Pulmonary artery endothelial cell (primary cell): ENCODE data around the gene BABAM2. TPM values are rescaled to one million over a fixed set of nuclear protein-coding genes. Genes with fewer than 3 reads are reported as not detected.
"Not testable (repeated sequence)": the region's sequence is repeated elsewhere in the genome, so short reads cannot be mapped to it uniquely, and the experiment has no call there.

Experiments
- DNase-seq: peaks from one replicate; pipeline ENCODE4 v3.0.0-alpha.2; 2011; ENCODE audit warnings: low read depth, low spot score
- total RNA-seq: library from RNA; depleted of rRNA; stranded (reverse); fragments of >200 nt; gene quantifications from 2 replicates; pipeline ENCODE4 v1.2.3, GENCODE V29; 2014

The BABAM2 gene
- total RNA-seq, 1 donor from 2014 or later = 12.9 TPM

DNA sequence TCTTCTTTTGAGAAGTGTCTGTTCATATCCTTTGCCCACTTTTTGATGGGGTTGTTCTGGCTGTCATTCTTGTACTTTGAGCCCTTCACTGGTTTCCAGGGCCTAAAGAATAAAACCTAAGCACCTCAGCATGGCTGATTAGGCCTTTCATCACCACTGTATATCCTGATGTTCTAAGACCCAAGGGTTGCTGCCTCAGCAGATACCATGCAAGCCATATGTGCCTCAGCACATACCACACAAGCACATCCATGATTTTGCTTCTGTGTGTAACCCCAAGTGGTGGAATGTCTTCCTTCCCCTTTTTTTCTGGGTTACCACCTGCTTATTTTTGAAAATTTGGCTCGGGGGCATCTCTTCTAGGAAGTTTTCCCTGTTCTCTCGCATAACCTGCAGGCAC lies 11.7 kb upstream of the BABAM2 start:
- DNase-seq = no peak

- DNase-seq = not testable (repeated sequence)
Measured at GRCh38 chr2:27881815-27882583, 8.5 kb upstream of the BABAM2 start.

GRCh38 chr2:27882584-27882922 lies 8.0 kb upstream of the BABAM2 start:
- not testable (repeated sequence) for DNase-seq

GRCh38 chr2:27884601-27885000 lies 5.9 kb upstream of the BABAM2 start:
- DNase-seq = no peak

DNA sequence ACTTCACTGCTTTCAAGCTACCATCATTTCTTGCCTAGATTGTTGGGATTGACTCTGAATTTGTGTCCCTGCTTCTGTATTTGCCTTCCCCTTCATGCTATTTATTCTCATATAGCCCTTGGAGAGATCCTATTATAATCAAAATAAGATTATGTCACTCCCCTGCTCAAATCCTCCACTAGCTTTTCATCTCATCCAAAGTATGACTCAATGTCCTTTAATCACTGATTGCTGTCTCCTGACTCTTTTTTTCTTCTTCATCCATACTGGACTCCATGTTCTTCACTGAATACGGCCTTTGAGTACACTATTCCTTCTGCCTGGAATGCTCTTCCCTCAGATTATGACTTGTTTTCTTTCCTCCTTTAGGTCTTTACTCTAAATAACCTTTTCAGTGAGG lies 5.3 kb upstream of the BABAM2 start:
- DNase-seq = no peak

DNA sequence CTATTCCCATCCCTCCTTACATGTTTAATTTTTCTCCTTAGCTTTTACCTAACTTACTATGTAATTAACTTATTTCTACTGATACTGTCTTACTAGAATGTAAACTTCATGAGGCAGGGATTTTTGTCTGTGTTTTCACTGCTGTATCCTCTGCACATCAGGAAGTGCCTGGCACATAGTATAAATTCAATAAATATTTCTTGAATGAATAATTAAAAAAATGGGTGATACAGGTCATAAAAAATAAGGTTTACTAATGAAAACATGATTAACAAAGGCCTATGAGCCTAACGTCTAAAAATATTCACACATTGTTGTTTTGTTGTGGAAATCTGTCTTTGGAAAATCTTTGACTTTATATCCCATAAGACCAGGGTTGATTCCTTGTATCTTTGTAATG lies 4.9 kb upstream of the BABAM2 start:
- no peak for DNase-seq

GRCh38 chr2:27886322-27886721 lies 4.2 kb upstream of the BABAM2 start:
- DNase-seq = no peak

GRCh38 chr2:27887111-27887510 lies 3.4 kb upstream of the BABAM2 start:
- DNase-seq = no peak

DNA sequence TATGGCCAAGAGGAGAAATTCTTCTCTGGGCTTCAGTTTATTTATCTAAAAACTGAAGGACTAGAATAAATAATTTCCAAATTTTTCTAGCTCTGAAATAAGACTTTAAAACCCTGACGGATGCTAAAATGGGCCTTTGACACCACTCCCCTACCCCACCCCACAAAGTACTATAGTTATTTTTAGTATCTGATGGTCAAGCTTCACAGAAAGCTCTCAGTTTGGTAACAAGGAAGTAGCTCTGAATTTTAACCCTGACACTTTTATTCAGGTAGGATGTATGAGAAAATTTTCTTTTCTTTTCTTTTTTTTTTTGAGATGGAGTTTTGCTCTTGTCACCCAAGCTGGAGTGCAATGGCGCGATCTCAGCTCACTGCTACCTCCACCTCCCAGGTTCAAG lies 2.7 kb upstream of the BABAM2 start:
- no peak for DNase-seq

- DNase-seq = no peak
Measured at GRCh38 chr2:27888790-27889189, 1.7 kb upstream of the BABAM2 start.

GRCh38 chr2:27889774-27890145 lies 769 bp upstream of the BABAM2 start:
- no peak for DNase-seq

- DNase-seq = no peak
Measured at GRCh38 chr2:27890924-27891672, 569 bp downstream of the BABAM2 start.

DNA sequence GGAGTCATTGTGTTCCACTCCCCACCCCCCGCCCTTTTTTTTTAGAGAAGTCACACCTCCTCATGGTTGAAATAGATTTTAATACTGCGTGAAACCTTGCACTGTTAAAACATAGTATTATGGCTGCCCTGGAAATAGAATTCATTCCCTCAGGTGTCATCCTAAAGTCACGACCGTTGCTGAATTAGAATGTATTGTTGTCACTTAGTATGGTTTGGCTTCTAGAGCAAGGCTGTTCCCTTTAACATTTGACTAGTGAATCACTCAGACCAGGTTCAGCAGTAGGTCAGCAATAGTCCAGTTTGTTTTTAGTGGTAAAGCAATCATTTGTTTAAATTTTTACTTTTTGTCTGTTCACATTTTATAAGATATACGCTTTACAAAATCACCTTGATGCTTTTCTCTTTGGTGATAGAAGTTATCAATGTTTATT lies 1.2 kb downstream of the BABAM2 start:
- DNase-seq = no peak

DNA sequence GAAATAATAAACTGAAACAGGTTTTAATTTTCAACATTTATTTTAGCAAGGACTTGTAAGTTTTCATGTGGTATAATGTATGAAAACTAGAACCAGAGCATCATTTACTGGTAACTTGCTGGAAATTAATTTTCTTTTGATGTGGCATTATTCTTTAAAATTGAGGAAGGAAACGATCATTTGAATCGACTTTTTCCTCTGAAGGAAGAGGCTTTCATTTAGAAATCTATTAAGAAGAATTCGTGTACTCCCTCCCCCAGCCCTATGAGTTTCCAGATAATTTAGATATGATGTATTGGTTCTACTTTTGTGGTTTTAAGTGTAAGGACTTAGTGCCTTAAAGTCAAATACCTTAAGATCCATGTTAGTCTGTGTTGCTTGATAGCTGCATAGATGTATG lies 2.5 kb downstream of the BABAM2 start:
- no peak for DNase-seq

- DNase-seq = no peak
Measured at GRCh38 chr2:27897717-27898116, 7.2 kb downstream of the BABAM2 start.

DNA sequence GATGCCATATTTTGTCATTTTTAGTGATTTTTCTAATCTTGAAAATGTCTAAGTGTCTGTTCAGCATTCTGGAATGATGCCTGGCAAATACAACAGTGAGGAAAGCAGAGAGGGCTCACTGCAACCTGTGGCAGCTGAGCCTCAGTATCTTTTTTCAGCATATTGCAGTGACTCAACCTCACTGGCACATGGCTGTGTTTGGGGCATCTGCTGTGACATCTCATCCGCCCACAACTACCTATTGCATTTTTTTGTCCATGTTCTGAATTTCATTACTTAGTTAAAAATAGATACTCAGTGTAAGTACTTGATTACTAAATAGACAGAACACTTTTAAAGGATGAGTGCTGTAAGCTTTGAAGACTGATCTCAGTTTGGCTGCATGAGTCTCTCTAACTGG lies 10.7 kb downstream of the BABAM2 start:
- DNase-seq = no peak

DNA sequence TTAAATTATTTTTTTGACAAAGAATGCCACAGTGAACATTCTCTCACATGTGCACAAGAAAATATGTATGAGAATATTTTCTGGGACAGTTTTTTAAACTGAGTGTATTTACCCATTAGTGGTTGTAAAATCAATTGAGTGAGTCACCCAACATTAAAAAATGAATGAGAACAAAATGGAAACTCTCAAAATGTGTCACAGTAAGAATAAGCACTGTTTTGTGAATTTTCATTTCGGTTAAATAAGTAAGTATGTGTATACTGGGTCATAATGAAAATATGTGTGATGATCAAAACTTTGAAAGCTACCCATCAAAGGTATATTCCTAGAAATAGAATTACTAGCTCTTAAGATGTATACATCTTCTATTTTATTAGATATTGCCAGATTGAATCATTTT lies 11.6 kb downstream of the BABAM2 start:
- DNase-seq = no peak

GRCh38 chr2:27903018-27903417 lies 12.5 kb downstream of the BABAM2 start:
- no peak for DNase-seq

GRCh38 chr2:27903649-27904404 lies 13.3 kb downstream of the BABAM2 start:
- no peak for DNase-seq

DNA sequence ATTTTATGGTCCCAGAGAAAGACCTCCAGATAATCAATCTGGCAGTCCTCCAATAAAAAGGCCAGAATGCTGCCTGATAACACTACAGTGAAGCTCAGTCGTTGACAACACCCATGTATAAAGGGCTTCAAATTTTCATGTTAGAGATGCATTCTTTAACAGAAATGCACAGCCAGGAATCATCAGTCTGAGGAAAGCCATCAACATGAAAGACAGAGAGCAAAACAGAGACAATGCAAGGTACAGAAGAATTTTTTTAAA lies 13.8 kb downstream of the BABAM2 start:
- DNase-seq = no peak

- DNase-seq = no peak
Measured at GRCh38 chr2:27906074-27906473, 15.5 kb downstream of the BABAM2 start.

DNA sequence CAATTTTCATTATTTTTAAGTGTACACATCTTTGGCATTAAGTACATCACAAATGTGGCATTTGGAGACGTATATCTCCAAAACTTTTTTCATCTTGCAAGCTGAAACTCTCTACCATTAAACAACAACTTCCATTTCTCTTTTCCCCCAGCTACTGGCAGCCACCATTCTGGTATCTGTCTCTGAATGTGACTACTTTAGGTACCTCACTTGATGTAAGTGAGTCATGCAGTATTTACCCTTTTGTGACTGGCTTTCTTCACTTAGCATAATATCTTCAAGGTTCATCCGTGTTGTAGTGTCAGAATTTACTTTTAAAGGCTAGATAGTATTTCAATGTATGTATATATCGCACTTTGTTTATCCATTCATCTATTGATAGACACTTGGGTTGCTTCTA lies 17.0 kb downstream of the BABAM2 start:
- DNase-seq = no peak

DNA sequence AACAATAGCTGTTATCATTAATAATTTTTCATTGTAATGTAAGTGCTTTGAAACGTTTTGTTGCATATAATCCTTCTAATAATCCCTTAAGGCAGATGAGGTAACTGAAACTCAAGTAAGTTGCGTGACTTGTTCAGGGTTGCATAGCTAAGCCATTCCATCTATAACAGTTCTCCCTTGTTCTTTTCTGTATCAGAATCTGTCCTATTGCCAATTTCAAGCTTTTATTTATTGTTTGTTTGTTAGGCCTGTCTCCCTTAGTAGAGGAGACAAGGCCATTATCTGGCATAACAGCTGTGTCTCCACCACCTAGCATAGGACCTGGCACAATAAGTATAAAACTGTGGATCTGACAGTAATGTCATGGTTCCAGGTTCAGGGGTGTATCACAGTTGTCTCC lies 19.4 kb downstream of the BABAM2 start:
- DNase-seq = no peak
